HL-60/S4 (cell line): ENCODE data around the gene RAI1.

ENCODE experiments used
- in situ Hi-C: fragments of 300-500 bp; cut with MboI; formaldehyde crosslinking; loops from 2 replicates; pipeline ENCODE4 v1.14.3; 2022; ENCODE audit warnings: low sequenced_read_pairs

The RAI1 gene

DNA sequence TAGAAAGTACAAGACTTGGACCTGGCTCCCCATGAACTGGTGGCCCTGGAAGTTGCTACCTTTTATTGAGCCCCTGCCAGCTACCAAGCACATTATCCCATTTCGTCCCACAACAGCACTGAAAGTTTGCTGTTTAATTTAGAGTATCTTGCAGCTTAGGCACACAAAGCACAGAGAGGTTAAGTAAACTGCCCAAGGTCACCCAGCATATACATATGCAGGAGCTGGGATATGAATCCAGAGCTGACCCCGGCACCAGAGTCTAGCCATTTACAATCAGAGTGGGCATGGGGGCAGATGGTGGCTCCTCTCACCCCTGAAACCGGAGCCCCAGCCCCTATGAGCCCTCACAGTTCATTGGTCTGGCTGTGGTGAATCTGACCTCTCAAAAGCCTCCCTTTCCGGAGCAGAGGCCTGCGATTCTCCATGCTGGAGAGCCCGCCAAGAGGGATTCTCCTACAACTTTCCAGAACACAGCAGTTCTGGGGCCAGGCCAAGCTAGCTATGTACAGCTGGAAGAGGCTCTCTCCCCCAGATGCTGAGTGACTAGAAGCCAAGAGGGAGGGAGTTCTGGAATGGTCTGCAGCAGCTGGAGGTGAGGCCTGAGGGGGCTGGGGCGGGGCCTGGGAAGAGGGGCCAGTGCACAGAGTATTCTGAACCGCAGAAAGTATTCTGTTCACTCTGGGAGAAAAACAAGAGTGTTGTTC, 97.2 kb downstream of the RAI1 start:
- in situ Hi-C loops: no loop called here

DNA sequence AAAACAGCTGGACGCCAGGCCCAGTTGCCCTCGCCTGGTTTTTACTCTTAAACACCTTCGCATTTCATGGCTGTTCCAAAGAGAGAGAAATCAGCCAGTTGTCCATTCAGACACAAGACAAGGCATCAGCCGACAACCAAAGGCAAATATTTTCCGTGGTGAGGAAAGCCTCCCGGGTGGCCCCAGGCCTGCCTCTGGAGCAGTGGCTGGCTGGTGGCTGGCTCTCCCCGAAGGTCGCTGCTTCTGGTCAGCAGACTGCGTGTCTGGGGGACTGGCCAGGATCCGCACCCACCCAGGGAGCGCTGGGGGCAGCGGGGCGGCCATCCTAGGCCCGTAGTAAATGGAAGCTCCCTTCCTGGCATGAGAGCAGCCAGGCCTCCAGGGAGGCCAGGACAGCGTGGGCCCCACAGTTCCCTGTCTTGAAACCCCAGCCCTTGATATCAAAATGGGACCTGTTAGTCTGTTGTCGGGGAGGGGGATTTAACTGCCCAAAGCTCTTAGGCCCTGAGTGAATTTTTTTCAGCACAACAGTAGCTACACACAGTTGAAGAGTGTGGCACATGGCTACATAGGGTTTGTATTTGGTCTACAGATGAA, 97.9 kb downstream of the RAI1 start:
- in situ Hi-C loops: no loop called here

DNA sequence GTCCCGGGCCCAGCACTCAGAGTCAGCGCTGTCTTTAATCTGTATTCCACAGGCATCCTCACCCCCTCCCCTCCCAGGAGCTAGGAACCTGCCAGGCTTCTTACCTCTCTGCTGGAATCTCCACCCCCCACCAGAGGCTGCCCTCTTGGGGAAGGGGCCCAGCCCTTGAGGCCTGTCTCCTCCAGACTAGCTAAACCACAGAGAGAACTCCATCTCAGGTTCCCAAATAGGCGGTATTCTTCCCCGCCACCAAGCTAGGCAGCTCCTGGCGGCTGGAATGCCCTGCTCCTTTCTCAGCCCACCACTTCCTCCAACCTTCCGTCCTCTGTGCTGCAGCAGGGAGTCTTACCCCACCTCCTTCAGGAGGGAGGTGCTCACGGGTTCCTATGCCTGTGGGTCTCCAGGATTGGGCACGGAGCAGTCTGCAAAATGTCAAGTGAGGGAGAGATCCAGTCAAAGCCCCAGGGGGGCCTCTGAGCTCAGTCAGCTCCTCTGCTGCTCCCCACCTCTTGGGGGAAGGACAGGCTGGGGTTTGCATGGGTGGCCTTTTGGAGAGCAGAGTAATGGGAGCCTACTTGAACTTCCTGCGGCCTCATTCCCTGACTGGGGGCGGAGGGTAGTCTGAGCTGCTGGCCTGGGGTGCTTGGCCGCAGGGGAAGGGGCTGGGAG, 99.8 kb downstream of the RAI1 start:
- in situ Hi-C loops: no loop called here

DNA sequence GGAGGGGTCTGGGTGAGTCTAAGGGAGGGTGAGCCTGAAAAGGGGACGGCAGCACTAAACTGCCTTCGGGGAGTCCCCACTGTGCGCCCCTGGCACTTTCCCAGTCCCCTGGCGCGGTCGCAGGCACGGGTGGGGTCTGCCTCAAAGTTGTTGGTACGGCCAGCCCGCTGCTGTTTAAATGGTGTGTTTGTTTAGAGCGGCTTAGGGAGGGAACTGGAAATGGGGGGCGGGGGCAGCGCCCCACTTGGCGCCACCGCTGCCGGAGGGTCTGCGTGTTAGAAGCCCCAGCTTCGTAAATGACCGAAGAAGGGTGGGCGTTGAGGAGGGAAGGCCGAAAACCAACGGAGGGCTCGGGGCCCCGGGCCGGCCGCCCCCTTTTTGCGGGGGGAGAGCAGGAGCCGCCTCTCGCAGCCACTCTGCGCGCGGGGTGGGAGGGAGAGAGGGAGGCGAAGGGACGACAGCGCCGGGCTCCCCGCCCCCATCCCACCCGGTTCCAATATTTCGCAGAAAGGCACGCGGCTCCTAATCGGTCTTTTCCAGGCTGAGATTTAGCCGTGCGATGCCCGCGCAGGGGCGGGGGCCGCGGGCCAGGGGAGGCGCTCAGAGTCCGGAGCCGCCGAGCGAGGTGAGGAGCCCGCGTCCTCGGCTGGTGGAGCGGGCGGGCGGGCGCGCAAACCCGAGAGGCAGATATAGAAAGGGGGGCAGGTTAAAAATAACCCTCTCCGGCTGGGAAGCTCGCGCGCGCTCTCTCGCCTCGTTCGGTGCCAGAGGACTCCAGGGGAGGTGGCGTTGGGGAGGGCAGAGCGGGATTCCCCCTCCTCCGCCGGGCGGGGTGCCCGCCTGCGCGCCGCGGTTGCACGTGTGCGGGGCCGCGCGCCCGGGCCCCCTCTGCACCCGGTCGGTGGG, 100.6 kb downstream of the RAI1 start:
- in situ Hi-C loops: no loop called here

DNA sequence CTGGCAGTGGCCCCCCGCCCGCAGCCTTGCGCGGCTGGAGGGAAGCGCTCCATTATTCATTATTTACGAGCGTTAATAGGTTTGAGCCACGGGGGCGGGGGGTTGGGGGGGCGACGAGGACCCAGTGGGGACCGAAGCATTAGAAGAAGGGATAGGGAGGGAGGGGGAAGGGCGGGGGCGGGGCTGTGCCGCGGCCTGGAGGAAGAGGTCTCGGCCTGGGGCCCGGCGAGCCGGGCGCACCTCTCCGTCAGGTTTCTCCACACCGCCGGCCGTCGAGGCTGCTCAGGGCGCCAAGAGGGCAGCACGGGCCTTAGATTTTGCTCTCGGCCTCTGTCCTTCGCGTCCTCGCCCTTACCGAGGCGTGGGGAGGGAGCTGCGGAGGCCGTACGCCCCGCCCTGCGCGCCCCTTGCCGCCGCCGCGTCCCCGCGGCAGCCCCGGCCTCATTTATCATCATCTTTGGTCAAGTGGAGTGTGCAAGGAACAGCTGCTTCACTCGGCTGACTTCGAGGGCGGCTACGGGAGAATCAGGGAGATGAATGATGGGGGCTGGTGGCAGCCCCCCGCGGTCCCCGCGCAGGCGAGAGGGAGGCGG, 101.4 kb downstream of the RAI1 start:
- in situ Hi-C loops: no loop called here

DNA sequence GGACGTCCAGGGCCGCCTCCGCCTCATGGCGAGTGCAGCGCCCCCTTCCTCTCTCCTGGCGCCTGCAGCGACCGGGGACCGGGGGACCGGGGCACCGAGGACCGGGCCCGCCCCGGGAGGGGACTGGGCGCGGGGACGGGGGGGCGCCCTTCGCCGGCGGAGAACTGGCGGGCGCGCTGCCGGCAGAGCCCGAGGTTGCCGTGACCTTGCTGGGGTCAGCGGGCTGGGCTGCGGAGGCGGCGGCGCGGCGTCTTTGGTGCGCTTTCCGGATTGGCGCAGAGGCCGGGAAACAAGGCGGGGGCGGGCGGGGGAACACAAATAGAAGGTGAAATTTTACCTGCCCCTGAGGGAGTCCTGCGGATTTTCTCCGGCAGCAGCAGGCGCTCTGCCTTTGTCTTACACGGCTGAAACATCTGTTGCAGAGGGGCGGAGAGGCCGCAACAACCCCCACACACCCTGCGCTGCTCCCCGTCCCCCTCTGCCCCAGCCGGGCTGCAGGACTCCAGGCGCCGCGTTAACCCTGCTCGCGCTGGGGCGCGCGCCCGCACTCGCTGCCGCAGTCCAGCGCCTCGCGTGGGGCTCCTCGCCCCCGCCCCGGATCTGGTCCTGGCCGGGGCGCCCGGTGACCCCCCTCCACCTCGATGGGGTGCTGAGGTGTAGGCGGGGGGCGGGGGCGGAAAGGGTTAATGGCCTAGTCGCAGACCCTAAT, 102.0 kb downstream of the RAI1 start:
- in situ Hi-C loops: no loop called here

DNA sequence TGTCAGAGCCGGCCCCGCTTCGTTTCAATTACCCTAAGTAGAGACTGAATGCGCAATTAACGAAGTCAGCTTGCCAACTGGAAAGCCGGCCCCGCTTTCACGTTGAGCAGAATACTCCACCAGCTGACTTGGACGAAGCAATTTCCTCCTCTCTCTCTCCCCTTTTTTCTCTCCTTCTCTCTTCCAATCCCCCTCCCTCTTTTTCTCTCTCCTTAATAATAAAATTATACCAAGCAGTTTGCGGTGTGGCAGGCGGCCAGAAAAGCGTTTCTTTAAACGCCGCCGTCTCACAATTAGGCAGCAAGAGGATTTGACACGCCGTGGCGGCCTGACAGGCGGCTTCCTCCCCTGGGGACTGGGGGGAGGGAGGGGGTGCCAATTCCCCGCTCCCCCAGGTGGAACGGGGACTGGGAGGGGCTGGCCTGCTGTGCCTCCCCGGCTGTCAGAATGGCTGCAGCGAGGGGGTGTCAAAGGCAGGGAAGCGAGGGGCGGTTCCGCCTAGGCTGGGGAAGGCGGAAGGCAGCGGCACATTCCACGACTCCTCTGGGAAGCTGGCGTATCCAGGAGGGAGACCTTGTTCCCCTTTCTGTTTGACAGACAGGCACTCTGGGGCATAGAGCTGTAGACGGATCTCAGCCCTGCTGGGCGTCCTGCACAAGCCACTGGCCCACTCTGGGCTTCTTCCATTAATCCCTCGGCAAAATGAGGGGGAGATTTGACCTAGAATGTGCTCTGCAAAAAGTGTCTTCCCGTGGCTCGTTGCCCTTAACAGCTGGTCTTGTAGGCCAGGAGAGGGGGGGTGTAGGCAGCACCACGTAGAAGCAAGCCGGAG, 102.8 kb downstream of the RAI1 start:
- in situ Hi-C loops: no loop called here

DNA sequence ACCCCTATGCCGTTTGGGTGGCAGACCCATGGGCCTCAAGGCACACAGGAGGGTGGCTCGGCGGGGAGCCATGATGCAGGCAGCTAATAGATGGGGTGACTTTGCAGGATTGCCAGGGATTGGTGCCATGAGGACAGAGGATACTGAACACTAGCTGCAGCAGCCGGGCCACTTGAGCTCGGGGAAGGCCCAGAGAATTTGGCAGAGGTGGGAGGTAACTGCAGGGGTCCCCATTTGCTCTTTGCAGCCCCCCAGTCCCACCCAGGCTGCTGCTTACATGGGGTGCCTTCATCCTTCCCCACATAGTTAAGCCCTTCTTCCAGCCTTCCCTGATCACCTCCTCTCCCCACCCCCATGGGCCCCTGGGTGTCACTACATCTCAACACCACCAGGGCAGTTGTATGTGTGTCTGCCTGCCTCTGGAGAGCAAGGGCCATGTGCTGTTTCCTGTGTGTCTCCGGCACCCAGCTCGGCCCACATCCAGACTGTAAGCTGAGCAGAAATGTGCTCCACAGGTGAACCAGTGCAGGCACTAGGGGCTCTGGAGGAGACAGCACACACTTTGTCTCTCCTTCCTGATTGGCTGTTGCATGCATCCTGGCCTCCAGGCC, 103.5 kb downstream of the RAI1 start:
- in situ Hi-C loops: no loop called here

DNA sequence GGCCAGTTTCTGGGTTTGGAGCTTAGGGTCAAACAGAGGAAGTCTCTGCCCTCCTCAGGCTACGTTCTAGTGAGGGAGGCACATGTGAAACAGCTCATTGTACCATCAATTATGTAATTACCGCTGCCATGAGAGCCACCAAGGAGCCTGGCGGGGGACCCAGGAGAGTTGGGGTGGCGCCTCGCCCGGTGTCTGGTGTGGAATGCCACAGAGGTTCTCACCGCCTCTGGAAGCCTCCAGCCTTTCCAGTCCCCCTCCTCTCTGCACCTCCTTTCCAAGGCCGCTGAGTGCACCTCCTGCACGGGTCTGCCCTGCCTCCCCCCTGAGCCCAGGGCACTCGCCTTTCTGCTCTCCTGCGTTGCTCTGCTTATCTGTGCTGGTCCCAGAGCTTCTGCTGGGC, 104.1 kb downstream of the RAI1 start:
- in situ Hi-C loops: no loop called here

DNA sequence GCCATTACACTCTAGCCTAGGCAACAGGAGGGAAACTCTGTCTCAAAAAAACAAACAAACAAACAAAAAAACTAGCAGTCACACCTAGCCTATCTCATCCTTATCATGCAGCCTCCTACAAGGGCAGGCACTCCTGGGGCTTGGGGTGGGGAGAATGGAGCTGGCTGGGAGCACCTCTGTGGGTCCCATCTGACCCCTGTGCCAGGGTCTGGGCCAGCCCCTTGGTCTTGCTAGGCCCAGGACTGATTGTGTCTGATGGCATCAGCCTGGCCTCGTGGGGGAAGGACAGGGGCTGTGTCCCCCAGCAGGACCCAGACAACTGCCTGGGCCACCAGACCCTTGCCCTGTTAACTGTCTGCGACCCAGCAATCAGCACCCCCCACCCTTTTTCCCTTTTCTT, 105.7 kb downstream of the RAI1 start:
- in situ Hi-C loops: no loop called here

DNA sequence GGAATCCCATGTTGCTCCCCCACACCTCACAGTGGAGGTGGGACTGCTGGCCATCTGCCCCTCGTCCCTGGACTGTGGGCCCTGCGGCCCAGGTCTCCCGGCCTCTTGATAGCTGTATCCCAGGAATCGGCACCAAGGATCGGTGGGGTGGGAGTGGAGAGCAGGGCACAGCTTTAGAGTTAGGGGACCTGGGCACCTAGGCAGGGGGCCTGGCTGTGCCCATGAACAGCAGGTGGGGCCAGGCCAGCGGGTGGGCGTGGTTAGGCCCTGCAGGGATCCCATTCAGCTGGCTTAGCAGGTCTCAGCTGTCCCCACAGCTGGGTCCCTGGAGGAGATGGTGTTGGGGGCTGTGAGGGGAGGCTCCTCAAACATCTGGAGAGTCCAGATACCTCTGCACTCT, 106.3 kb downstream of the RAI1 start:
- in situ Hi-C loops: no loop called here

DNA sequence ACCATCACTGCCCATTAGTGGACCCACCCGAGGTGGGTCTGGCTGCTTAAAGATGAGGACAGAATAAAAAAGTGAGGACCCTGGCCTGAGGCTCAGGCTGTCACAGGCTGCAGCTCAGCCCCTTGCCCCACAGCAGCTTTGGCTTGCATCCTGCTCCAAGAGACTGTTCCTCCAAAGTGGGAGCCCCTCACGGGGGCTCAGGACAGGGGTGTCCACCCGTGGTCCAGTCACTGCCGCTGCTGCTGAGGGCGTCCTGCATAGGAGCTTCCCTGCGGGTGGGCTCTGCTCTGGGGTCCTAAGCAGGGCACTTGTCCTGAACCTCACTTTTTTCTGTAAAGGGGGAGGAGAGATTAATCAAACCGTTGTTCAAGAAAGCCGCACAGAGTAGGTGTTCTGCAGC, 107.7 kb downstream of the RAI1 start:
- in situ Hi-C loops: no loop called here

DNA sequence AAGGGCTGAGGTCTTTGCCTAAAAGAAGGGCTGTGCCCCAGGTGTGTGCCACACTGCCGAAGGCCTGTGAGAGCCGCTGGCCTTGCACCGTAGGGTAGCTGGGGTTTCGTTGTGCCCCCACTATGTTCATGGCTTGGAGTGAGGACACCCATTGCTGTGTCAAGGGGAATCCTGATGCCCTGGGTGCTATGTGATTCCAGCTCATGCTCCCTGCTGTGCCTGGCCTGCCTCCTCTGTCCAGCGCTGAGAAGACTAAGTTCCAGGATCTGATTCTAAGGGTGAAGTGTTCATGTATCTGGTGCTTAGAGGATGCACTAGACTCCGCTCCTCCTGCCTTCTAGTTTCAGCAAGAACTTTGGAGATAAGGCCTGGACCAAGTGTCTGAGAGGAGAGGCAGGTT, 108.2 kb downstream of the RAI1 start:
- in situ Hi-C loops: no loop called here

DNA sequence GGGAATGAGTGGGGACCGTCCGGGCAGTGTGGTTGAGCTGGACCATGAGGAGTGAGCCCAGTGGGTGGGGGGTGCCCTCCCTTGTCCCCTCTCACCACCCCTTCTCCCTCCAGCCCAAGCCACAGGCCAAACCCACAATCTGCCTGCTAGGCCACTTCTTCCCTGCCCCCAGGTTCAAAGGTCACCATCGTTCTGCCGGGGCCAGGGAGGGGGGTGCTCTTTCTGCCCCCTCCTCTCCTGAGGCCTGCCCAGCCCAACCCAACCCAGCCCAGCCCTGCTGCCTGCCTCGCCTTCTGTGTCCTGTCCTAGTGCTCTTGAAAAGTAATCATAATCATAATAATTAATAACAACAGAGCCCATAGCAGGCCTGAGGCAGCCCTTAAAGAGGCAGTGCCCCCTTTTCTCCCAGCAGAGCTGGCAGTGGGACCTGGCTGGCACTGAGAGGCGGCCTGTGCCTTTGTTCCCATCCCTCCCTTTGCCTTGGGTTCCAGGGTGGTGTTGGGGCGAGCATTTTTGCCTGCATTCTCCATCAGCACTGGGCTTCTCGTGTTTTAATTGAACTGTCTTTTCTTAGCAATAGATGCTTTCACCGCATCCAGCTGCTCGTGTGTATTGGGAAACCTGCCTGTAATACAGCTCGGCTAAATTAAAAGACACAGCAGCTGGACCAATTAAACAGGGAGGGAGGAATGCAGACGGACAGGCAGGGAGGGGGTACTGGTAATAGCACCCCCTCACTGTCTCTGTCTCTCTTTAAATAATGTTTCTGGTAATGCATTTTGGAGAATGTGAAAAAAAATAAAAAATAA, 108.8 kb downstream of the RAI1 start:
- in situ Hi-C loops: no loop called here

DNA sequence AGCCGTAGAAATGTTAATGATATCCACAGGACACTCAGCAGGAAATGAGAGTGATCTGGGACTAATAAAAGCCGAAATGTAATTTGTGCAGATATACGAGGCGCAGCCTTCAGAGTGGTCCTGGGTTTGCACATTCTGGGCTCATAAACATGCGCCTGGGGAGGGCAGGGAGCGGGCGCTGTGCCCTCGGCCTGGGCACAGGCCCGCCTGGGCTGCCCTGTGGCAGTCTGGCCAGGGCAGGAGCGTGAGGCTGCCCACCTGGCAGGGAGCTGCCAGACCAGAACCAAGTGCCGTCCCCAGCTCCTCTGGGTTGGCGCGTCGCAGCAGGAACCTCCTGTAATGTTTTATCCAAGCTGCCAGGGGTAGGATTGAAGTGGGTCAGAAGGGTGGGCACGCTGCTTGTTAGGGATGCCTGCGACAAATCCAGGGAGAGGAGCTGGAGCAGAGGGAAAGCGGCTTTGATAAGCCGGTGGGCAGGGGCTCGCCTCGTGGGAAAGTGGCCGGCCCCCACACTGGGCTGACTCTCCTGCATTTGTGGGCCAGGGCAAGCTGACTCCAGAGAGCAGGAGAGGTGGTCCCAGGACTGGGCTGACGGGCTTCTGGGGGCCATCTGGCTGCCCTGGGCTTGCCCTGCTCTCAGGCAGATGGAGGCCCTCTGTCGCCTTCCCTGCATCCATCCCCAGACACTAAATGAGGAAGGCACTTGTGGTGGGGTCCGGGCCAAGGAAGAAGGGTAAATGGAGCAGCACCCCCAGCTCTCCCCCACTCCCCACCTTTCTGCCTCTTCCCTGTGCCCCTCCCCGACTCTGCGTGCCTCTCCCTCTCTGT, 109.6 kb downstream of the RAI1 start:
- in situ Hi-C loops: no loop called here

DNA sequence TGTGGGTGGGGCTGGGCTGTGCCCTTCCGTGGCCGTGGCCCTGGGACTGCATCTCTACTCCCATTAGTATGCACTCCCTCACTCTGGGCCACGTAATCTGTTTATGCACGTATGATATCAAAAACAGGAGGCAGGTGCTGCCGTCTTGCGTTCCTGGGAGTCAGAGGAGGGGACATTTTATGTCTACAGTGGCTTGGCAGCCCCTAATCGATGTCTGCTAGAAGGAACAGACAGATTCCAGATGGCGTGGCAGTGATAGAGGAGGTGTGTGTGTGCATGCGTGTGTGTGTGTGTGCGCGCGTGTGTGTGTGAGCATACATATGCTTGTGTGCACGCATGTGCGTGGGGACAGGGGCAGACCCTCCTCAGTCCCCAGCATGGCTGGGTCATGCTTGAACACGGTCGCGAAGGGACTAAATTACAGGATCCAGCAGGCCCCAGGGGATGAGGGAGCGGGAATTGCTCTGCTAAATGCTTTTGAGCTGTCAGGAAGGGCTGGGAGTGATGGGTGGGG, 110.8 kb downstream of the RAI1 start:
- in situ Hi-C loops: no loop called here
